Fibroblast of mammary gland (primary cell): ENCODE results near the gene USP11.
A peak's percentile ranks its signal among the peaks of the same experiment; 100 is the strongest.

Experiments
- DNase-seq: peaks from one replicate; pipeline ENCODE4 v3.0.0-alpha.2; 2010; ENCODE audit warnings: low read depth
- H3K4me3 ChIP-seq: 2 replicates; pipeline ENCODE4 v1.5.1; 2011; ENCODE audit warnings: low read depth, mild to moderate bottlenecking, low read length, moderate library complexity; ENCODE audit not compliant: control insufficient read depth
- TF ChIP-seq, protein P1 (sequence below): conservative IDR thresholded peaks from 2 replicates; pipeline ENCODE4 v1.5.1; 2011; ENCODE audit warnings: low read depth, low read length, inconsistent platforms; ENCODE audit not compliant: control insufficient read depth, insufficient read depth

The USP11 gene

DNA sequence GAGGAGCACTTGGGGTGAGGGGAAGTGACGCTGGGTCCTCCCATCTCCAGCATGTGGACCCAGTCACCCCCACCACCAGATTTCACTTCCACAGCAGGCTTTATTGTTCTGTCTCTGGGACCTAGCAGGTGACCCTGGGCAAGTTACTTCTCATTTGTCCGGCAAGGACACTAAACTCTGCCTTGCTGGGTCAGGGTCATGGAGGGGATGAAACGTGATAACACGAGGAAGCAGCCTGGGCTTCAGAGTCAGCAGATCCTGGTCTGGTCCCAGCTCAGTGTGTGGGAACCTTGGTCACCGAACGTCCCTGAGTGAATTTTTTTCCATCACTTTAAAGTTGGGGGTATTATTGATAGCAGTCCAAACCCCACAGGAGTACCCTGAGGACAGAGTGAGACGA lies 35.3 kb upstream of the USP11 start:
- no peak for DNase-seq
- peak overlapping the region; percentile 4 for H3K4me3 ChIP-seq
- TF ChIP-seq, protein P1, sequence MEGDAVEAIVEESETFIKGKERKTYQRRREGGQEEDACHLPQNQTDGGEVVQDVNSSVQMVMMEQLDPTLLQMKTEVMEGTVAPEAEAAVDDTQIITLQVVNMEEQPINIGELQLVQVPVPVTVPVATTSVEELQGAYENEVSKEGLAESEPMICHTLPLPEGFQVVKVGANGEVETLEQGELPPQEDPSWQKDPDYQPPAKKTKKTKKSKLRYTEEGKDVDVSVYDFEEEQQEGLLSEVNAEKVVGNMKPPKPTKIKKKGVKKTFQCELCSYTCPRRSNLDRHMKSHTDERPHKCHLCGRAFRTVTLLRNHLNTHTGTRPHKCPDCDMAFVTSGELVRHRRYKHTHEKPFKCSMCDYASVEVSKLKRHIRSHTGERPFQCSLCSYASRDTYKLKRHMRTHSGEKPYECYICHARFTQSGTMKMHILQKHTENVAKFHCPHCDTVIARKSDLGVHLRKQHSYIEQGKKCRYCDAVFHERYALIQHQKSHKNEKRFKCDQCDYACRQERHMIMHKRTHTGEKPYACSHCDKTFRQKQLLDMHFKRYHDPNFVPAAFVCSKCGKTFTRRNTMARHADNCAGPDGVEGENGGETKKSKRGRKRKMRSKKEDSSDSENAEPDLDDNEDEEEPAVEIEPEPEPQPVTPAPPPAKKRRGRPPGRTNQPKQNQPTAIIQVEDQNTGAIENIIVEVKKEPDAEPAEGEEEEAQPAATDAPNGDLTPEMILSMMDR: no peak

DNA sequence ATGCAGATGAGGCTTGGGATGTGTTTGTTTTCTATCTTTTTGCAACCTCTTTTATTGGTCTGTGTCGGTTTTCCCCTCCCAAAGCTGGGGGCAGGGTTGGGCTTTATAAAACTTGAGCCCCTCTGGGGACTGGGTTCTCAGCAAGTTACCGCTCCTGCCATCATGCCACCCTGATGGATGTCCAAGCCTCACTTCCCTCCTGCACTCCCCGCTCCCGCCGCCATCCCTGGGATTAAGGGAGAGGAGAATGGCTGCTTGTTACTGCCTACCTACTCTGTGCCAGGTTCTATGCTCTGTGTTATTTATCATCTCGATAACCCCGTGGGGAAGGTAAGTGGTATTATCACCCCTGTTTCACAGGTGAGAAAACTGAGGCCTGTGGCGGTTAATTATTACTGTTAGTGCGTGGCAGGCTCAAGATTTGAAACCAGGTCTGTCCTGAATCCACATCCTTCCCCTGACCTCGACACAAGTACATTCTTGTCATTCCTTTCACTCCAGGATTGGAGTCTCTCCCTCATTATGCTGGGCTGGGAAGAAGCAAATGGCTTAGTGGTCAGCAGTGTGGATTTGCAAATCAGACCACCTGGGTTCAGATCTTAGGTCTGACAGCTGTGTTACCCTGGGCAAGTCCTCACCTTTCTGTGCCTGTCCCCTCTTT lies 34.7 kb upstream of the USP11 start:
- DNase-seq: no peak
- TF ChIP-seq, protein P1: no peak
- H3K4me3 ChIP-seq: no peak overlapping the region

DNA sequence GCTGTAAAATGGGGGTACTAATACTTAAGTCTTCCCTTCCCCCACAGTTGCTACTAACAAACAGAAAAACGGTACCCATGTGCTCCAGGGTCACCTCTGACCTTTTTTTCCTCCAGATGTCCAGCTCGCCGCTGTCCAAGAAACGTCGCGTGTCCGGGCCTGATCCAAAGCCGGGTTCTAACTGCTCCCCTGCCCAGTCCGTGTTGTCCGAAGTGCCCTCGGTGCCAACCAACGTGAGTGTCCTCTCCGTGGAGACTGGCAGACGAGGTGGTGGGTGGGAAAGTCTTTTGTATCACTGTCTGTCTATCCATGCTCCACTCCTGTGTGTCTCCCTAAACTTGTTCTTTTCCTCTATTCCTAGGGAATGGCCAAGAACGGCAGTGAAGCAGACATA lies 34.1 kb upstream of the USP11 start:
- TF ChIP-seq, protein P1: no peak
- H3K4me3 ChIP-seq: no peak overlapping the region
- no peak for DNase-seq

DNA sequence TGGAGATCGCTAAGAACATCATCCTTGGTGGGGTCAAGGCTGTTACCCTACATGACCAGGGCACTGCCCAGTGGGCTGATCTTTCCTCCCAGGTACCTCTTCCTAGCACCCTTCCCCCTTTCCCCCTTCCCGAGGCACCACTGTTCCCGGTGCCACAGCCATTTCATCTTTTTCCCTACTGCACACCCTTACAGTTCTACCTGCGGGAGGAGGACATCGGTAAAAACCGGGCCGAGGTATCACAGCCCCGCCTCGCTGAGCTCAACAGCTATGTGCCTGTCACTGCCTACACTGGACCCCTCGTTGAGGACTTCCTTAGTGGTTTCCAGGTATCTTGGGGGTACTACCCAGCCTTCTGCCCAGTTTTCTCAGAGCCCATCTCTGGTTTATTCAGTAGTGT lies 33.5 kb upstream of the USP11 start:
- DNase-seq: no peak
- TF ChIP-seq, protein P1: no peak
- H3K4me3 ChIP-seq: no peak overlapping the region

DNA sequence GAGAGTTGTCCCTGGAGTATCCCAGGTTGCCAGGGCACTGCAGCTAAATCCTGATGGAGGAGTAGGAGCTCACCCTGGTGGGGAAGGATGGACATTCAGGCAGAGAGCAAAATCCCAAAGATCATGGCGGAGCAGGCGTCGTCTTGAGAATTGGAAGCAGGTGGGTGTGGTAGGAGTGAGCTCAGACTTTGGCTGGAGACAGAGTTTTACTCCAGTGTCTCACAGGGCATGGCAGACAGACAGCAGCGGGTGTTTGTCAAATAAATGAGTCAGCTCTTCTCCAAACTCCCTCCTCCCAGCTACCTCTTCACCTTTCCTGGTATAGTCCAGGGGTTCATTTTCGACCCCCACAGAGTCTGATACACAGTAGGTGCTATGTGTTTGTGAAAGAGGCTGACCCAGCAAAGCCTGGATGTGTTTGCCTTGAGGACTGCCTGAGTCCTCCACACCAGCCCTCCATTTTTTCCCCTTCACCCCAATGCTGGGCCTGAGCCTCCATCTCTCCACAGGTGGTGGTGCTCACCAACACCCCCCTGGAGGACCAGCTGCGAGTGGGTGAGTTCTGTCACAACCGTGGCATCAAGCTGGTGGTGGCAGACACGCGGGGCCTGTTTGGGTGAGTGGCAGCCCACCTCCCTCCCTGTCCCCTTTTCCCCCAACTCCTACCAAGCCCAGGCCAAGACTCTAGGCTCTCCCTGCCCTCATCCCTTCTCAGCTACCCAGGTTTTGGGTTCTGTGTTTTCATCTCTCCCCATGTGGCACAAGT lies 32.2 kb upstream of the USP11 start:
- no peak overlapping the region for H3K4me3 ChIP-seq
- peak; percentile 96 for DNase-seq
- TF ChIP-seq, protein P1: peak; percentile 60

DNA sequence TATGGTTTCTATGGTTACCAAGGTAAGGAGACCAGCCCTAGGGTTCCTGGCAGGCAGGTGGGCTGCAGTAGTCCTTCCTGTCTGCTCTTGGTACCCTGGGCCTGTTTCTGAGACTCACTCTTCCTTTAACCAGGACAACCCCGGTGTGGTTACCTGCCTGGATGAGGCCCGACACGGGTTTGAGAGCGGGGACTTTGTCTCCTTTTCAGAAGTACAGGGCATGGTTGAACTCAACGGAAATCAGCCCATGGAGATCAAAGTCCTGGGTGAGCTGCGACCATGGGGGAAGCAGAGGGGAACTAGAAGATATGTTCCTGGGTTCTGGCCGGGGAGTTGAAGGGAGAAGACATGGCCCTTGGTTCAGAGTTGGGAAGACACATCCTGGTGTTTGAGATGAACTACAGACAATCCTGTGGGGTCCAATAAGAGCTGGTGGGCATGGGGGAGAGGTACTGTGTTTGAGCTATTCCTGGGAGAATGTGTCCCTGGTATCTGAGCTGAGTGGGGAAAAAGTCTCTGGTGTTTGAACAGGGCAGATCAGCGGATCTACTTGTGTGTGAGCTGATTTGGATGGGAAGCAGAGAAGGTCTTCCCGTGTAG lies 31.4 kb upstream of the USP11 start:
- TF ChIP-seq, protein P1: no peak
- no peak for DNase-seq
- H3K4me3 ChIP-seq: no peak overlapping the region
